H1 (cell line): ENCODE measurements around the gene NKAIN4. TPM values are rescaled to one million over a fixed set of nuclear protein-coding genes. Genes with fewer than 3 reads are reported as not detected.

Source experiments
- ATF2 ChIP-seq: IDR thresholded peaks from 2 replicates; pipeline ENCODE4 v1.6.1; 2012; ENCODE audit warnings: low read length, inconsistent platforms
- KDM1A ChIP-seq: fragments of 200-600, 300-600 bp; sonication (generic); IDR thresholded peaks from 2 replicates; pipeline ENCODE4 v1.7.1; 2016; ENCODE audit warnings: mild to moderate bottlenecking, low read length, borderline replicate concordance
- MAFK ChIP-seq: IDR thresholded peaks from 2 replicates; pipeline ENCODE4 v1.6.1; 2012; ENCODE audit warnings: low read depth, mild to moderate bottlenecking, improper control_type of control experiment, low read length
- NANOG ChIP-seq: IDR thresholded peaks from 2 replicates; pipeline ENCODE4 v1.6.1; 2011; ENCODE audit warnings: low read length, low read depth, mild to moderate bottlenecking, inconsistent platforms; ENCODE audit not compliant: insufficient read depth, poor library complexity, severe bottlenecking
- TAF1 ChIP-seq: IDR thresholded peaks from 2 replicates; pipeline ENCODE4 v1.6.1; 2011; ENCODE audit warnings: mild to moderate bottlenecking, low read depth, low read length
- polyA plus RNA-seq, 7 experiments: library from polyadenylated mRNA; depleted of rRNA in 3 of 7; stranded (reverse) in 5 of 7; unstranded in 2 of 7; fragments of >200 nt in 5 of 7; fragments of 200-250 nt in 2 of 7; gene quantifications; 1 replicate in 5 of 7; 2 replicates in 1 of 7; 4 replicates in 1 of 7; pipeline versions ENCODE4 v1.2.1 to v1.2.3, GENCODE V29; 2011 to 2013; ENCODE audit warnings: missing spikeins in 2 of 7, mixed read lengths in 2 of 7
- total RNA-seq: library from RNA; stranded (reverse); fragmentation: NEBNext Ultra II Directional; extraction: Animal tissue kit (Norgen Biotek cat#: 25700); gene quantifications from 2 replicates; pipeline ENCODE4 v1.2.1, GENCODE V29; 2021

NKAIN4 gene
- total and polyA plus RNA-seq, 2 of the 8 experiments (the other 6 are each of a cell fraction or from before 2014, with no cell fraction given), result 6.9 to 17.0 TPM

DNA sequence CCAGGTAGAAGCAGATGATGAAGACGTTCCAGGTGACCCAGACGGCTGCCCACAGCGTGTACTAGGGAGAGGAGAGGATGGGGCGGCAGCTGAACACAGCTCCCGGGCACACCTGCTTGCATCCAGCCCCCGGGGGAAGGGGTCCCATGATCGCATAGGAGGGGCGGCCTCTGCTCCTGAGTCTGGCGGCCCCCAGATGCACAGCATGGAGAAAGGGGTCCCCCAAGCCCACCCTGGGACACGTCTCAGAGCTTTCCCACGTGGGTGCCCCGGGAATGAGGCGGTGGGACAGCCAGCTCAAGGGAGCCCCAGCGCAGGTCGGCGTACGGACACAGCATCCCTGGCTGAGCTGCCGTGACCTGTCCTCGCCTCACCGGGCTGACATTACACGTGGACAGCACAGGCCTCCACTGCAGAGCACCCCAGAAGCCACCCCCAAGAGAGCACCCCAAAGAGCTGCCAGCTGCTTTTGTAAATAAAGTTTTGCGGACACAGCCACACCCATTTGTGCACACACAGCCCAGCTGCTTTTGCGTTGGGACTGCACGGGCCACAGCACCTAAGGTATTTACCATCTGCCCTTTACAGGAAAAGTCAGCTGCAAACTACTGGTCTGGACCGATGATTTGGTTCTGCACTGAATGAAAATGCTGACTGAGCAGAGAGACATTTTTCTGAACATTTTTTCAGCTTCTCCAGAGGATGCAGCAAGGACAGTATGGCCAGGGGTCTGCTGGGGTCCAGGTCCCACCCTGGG is 5.2 kb downstream of the NKAIN4 start (continued):
- no peak for TF ChIP-seq MAFK
- no peak for TF ChIP-seq KDM1A
- TF ChIP-seq TAF1, result no peak
- no peak for TF ChIP-seq ATF2
- no peak for TF ChIP-seq NANOG
